ENCODE measurements around the gene MARCKS. TPM values are rescaled to one million over a fixed set of nuclear protein-coding genes. Genes with fewer than 3 reads are reported as not detected.
A peak's percentile ranks its signal among the peaks of the same experiment; 100 is the strongest.

Gene MARCKS
- total RNA-seq, 2 donors from 2014 or later: 228 to 242 TPM

GRCh38 chr6:113859349-113860180 is 2.4 kb downstream of the MARCKS start:
- TF ChIP-seq CTCF (IDR thresholded peaks at IDR 0.05): no peak
- H3K4me1 ChIP-seq: no peaks in the 10 kb centered on the region
- peak overlapping the region; percentile 81 to 91 for H3K9ac ChIP-seq (ENCODE audit: low read depth in 2 of 2, low read length in 2 of 2)
- H3K27me3 ChIP-seq: no peaks in the 10 kb centered on the region
- no peaks in the 10 kb centered on the region for H3K9me3 ChIP-seq
- H3K27ac ChIP-seq: peak overlapping the region; percentile 99
- DNase-seq: peak; percentile 38
- intact Hi-C loops (cut with DNase I): loop anchor here (10.0 kb wide), 1 partner anchor 145 kb away; no protein-coding TSS in a partner anchor
- H3K4me3 ChIP-seq: peak overlapping the region; percentile 84
- H3K36me3 ChIP-seq: no peaks in the 10 kb centered on the region

GRCh38 chr6:113860181-113860955 is 3.2 kb downstream of the MARCKS start:
- H3K36me3 ChIP-seq: no peaks in the 10 kb centered on the region
- no peaks in the 10 kb centered on the region for H3K27me3 ChIP-seq
- no peaks in the 10 kb centered on the region for H3K4me1 ChIP-seq
- no peaks in the 10 kb centered on the region for H3K9me3 ChIP-seq
- peak; percentile 63 for DNase-seq
- TF ChIP-seq CTCF (IDR thresholded peaks at IDR 0.05): no peak
- H3K4me3 ChIP-seq: peak overlapping the region; percentile 84
- H3K9ac ChIP-seq (ENCODE audit: low read depth in 2 of 2, low read length in 2 of 2): peak overlapping the region; percentile 40 to 81
- H3K27ac ChIP-seq: peak overlapping the region; percentile 99
- intact Hi-C loops (cut with DNase I): no loop called here

- H3K36me3 ChIP-seq: no peaks in the 10 kb centered on the region
- no peaks in the 10 kb centered on the region for H3K27me3 ChIP-seq
- no peak overlapping the region for H3K27ac ChIP-seq
- H3K4me3 ChIP-seq: no peak overlapping the region
- DNase-seq: no peak
- H3K9me3 ChIP-seq: no peaks in the 10 kb centered on the region
- intact Hi-C loops (cut with DNase I): no loop called here
- TF ChIP-seq CTCF (IDR thresholded peaks at IDR 0.05): no peak
- H3K9ac ChIP-seq (ENCODE audit: low read depth in 2 of 2, low read length in 2 of 2): no peak overlapping the region
- no peaks in the 10 kb centered on the region for H3K4me1 ChIP-seq
Measured at GRCh38 chr6:113862112-113862511, 5.0 kb downstream of the MARCKS start.

GRCh38 chr6:113870917-113871316 is 13.8 kb downstream of the MARCKS start:
- Histone ChIP-seq H3K4me1 (peaks cover 8% of the 10 kb centered on the region), H3K4me3 (no peak overlapping the region), H3K27me3 (no peaks in the 10 kb centered on the region), H3K36me3 (no peaks in the 10 kb centered on the region), H3K9ac (ENCODE audit: low read depth in 2 of 2, low read length in 2 of 2) (no peak overlapping the region), H3K27ac (no peak overlapping the region), H3K9me3 (no peaks in the 10 kb centered on the region)
- TF ChIP-seq CTCF (IDR thresholded peaks at IDR 0.05): no peak
- intact Hi-C loops (cut with DNase I): no loop called here
- DNase-seq: no peak

GRCh38 chr6:113871975-113872374 is 14.8 kb downstream of the MARCKS start:
- no peaks in the 10 kb centered on the region for H3K36me3 ChIP-seq
- DNase-seq: no peak
- peaks cover 8% of the 10 kb centered on the region for H3K4me1 ChIP-seq
- no peaks in the 10 kb centered on the region for H3K27me3 ChIP-seq
- no peak for TF ChIP-seq CTCF (IDR thresholded peaks at IDR 0.05)
- no peak overlapping the region for H3K4me3 ChIP-seq
- H3K9me3 ChIP-seq: no peaks in the 10 kb centered on the region
- no peak overlapping the region for H3K9ac ChIP-seq (ENCODE audit: low read depth in 2 of 2, low read length in 2 of 2)
- H3K27ac ChIP-seq: no peak overlapping the region
- intact Hi-C loops (cut with DNase I): no loop called here

Measured in colonic mucosa (tissue), 4 donors.